Measurements from ENCODE around the gene PLAC8L1.

The PLAC8L1 gene

DNA sequence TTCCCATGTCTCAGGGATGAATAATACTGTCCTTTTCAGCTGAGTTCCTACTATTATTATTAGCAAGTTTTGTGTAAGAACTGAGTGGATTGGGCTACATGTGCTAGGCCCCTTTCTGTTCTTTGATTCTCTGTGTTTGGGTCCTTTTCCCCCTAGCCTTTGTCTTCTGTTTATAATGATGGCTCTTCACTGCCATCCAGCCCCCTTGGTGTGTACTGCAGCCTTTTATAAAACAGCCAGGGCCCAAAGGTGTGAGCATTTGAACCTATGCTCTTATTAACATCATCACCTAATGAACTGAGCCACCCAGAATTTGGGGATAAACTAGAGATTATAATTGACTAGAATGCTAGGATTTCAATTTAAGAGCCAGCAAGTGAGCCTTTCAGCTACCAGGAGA is 52.6 kb downstream of the PLAC8L1 start:
- in situ Hi-C loops (cut with HindIII; ENCODE audit: low pct_ligation_motif_present, low pct_unique_long_range_greater_than_20kb, low sequenced_read_pairs) = no loop called here
- peak; percentile 16 for DNase-seq

- in situ Hi-C loops (cut with HindIII; ENCODE audit: low pct_ligation_motif_present, low pct_unique_long_range_greater_than_20kb, low sequenced_read_pairs) = no loop called here
These were observed 53.7 kb downstream of the PLAC8L1 start for GRCh38 chr5:146051678-146052077.

DNA sequence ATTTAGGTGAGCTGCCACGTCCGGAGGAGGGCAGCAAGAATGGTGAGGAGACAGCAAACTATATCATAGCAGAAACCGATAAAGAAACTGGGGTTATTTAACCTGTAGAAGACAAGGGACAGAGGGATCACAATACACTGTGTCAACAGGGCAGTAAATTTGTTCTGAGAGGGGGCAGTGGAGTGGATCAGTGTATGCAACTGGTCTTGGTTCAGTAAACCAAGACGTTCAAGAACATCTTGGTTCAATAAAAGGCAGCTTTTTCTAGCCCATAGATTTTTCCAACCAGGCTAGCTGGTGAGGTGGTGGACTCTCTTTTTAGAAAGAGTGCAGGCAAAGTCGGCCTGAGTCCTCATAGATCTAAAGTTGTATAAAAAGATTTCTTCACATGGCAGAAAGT is 55.3 kb downstream of the PLAC8L1 start:
- no peak for DNase-seq
- in situ Hi-C loops (cut with HindIII; ENCODE audit: low pct_ligation_motif_present, low pct_unique_long_range_greater_than_20kb, low sequenced_read_pairs) = no loop called here

More at GRCh38 chr5:146051678-146052077, 53.7 kb downstream of the PLAC8L1 start:
- DNase-seq = no peak

GRCh38 chr5:146049704-146050026 is 55.7 kb downstream of the PLAC8L1 start:
- in situ Hi-C loops (cut with HindIII; ENCODE audit: low pct_ligation_motif_present, low pct_unique_long_range_greater_than_20kb, low sequenced_read_pairs) = no loop called here
- DNase-seq = no peak

DNA sequence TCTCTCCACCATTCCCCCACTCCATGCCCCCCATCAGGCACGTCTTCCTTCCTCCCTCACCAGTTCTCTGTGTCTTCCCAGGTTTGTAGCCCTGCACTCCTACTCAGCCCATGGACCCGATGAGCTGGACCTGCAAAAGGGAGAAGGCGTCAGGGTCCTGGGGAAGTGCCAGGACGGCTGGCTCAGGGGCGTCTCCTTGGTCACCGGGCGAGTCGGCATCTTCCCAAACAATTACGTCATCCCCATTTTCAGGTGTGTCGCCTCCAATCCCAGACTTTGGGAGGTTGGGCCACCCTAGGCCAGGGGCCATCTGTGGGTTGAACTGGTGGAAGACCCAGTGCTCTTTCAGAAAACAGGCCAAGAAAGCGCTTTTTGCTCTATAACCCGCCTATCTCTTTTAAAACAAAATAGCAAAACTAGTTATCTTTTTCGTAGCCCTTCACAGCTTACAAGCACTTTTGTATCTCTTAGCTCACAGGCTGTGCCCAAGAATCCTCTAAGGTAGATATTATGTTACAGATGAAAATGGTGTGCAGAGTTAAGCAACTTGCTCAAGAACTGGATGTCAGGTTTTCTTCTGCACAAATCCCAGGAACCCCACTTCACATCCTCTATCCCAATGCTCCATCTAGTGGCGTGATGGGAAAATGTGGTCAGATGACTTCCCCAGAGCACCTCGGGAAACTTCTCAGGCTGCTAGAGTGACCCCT is 56.2 kb downstream of the PLAC8L1 start:
- in situ Hi-C loops (cut with HindIII; ENCODE audit: low pct_ligation_motif_present, low pct_unique_long_range_greater_than_20kb, low sequenced_read_pairs) = no loop called here
- DNase-seq = peak; percentile 63

DNA sequence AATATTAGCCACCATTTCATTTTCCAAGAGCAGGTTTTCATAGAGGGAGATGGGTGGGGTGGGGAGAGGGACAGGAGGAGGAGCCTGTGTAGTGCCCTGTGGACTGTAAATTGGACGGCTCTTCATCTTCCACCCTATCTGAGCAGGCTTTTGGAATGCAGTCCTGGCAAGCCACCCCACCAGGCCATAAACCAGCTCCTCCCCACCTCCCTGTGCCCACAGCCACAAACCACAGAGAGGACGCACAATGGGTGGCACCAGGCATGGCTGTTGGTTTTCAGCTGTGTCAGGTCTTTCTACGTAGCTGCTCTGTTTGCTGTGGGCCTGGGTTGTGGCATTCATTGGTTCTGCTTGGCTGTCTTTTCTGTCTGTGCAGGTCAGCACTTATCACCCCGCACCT is 58.0 kb downstream of the PLAC8L1 start:
- in situ Hi-C loops (cut with HindIII; ENCODE audit: low pct_ligation_motif_present, low pct_unique_long_range_greater_than_20kb, low sequenced_read_pairs) = no loop called here
- DNase-seq = peak; percentile 44

GRCh38 chr5:146043722-146044121 is 61.7 kb downstream of the PLAC8L1 start:
- no peak for DNase-seq
- in situ Hi-C loops (cut with HindIII; ENCODE audit: low pct_ligation_motif_present, low pct_unique_long_range_greater_than_20kb, low sequenced_read_pairs) = no loop called here

DNA sequence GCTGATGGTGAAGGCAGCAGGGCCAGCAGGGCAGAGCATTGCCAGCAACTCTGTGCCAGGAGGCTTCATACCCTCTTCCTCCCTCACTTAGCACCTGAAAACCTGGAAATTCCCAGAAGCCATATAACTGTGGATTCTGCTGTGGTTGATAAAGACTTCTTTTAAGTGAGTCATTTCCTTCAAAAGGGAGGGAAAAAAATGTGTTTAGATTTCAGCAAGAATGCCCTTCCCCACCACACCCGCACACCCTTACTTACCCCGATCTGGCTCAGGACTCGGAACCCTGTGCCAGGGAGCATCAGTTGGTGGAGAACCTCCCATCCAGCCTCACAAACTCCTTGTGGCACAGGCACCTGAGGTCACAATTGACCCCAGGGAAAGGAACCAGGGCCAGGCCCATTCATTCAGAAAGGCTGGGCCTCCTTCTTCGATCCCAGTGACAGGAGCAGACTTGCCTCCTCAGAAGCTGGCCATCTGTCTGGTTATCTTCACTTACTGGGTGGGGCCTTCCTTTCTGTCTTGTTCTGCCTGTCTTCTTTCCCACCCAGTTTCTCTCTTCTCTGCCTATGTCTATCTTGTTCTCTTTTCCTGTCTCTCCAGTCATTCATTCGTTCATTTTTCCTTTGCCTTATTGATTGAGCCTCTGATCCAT is 62.6 kb downstream of the PLAC8L1 start:
- in situ Hi-C loops (cut with HindIII; ENCODE audit: low pct_ligation_motif_present, low pct_unique_long_range_greater_than_20kb, low sequenced_read_pairs) = no loop called here
- DNase-seq = peak; percentile 54

DNA sequence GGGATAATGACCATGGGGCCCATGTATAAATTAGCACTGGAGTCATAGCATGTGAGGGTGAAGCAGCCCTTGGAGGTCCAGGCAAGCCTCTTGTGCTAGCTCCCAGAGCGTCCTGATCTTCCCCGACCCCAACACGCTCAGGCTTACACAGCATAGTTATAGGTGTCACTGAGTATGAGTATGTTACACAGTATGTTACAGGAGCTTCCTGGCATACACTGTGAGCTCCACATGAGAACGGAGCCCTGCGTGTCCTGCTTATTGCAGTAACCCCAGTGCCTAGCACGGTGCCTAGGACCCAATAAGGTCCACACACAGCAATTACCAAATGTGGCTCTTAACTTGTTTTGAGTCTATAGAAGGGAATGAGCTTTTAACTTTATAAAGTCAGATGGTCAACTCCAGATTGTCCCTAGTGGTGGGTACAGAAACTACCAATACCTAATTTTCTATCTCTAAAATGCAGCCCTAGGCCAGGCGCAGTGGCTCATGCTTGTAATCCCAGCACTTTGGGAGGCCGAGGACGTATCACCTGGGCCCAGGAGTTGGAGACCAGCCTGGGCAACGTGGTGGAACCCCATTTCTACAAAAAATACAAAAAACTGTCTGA is 64.1 kb downstream of the PLAC8L1 start:
- in situ Hi-C loops (cut with HindIII; ENCODE audit: low pct_ligation_motif_present, low pct_unique_long_range_greater_than_20kb, low sequenced_read_pairs) = no loop called here
- peak; percentile 27 for DNase-seq

DNA sequence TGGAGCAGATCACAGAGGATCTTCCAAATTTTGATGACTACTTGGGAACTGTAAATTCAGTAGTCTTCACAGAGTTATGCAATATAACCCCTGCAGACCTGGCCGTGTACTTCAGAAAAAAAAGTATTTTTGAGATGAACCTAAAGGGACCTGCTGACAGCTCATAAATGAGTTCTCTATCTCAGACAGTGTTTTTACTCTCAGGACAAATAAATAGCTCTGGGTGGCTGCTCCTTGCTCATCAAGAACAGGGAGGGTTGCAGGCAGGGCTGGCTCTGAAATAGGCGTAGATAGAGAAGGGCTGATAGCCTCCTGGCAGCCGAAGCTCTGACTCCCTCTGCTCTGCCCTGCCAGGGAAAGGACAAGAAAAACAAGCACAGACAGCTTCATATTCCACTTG is 64.8 kb downstream of the PLAC8L1 start:
- no peak for DNase-seq
- in situ Hi-C loops (cut with HindIII; ENCODE audit: low pct_ligation_motif_present, low pct_unique_long_range_greater_than_20kb, low sequenced_read_pairs) = no loop called here

- DNase-seq = no peak
- in situ Hi-C loops (cut with HindIII; ENCODE audit: low pct_ligation_motif_present, low pct_unique_long_range_greater_than_20kb, low sequenced_read_pairs) = no loop called here
These were observed 66.0 kb downstream of the PLAC8L1 start for GRCh38 chr5:146039420-146039819.

GRCh38 chr5:146034605-146035004 is 70.8 kb downstream of the PLAC8L1 start:
- DNase-seq = no peak
- in situ Hi-C loops (cut with HindIII; ENCODE audit: low pct_ligation_motif_present, low pct_unique_long_range_greater_than_20kb, low sequenced_read_pairs) = no loop called here

Measured in ACHN (cell line).